OCI-LY1 (cell line): ENCODE data around the gene FAT4.

Experiments
- H2AFZ ChIP-seq: fragments of 200-600 bp; sonication (generic), shearing (Covaris generic); 2 replicates; pipeline ENCODE4 v1.6.0; 2014; ENCODE audit warnings: antibody characterized with exemption, mild to moderate bottlenecking, low read length
- H3F3A ChIP-seq: fragments of 200-600 bp; sonication (generic), shearing (Covaris generic); 2 replicates; pipeline ENCODE4 v1.6.0; 2014; ENCODE audit warnings: mild to moderate bottlenecking, antibody characterized with exemption, low read length, moderate library complexity; ENCODE audit not compliant: insufficient read depth
- H3K27ac ChIP-seq: fragments of 200-600 bp; sonication (generic); 2 replicates; pipeline ENCODE4 v1.5.1; 2014; ENCODE audit warnings: low read length, mixed run types, mild to moderate bottlenecking, low read depth; ENCODE audit not compliant: poor library complexity, severe bottlenecking
- H3K27me3 ChIP-seq: fragments of 200-600 bp; sonication (generic); 2 replicates; pipeline ENCODE4 v1.6.0; 2014; ENCODE audit warnings: antibody characterized with exemption, mild to moderate bottlenecking, low read length, moderate library complexity; ENCODE audit not compliant: insufficient read depth
- H3K36me3 ChIP-seq: fragments of 200-600 bp; sonication (generic); 2 replicates; pipeline ENCODE4 v1.6.1; 2014; ENCODE audit warnings: mild to moderate bottlenecking, antibody characterized with exemption, low read length, moderate library complexity, mixed read lengths; ENCODE audit not compliant: insufficient read depth
- H3K4me1 ChIP-seq: fragments of 200-600 bp; sonication (generic); 2 replicates; pipeline ENCODE4 v1.5.1; 2014; ENCODE audit warnings: mild to moderate bottlenecking, low read length, moderate library complexity; ENCODE audit not compliant: insufficient read depth, severe bottlenecking
- H3K4me2 ChIP-seq: fragments of 200-600 bp; sonication (generic), shearing (Covaris generic); 2 replicates; pipeline ENCODE4 v1.6.1; 2014; ENCODE audit warnings: low read length
- H3K4me3 ChIP-seq: fragments of 200-600 bp; sonication (generic); 2 replicates; pipeline ENCODE4 v1.5.1; 2014; ENCODE audit warnings: low read length, low read depth, mild to moderate bottlenecking, mixed read lengths; ENCODE audit not compliant: poor library complexity, severe bottlenecking
- H3K79me2 ChIP-seq: fragments of 200-600 bp; shearing (Covaris generic); 2 replicates; pipeline ENCODE4 v1.6.1; 2016; ENCODE audit warnings: mixed run types, low read length, mixed read lengths; ENCODE audit not compliant: insufficient read depth
- H3K9ac ChIP-seq: fragments of 200-600 bp; sonication (generic), shearing (Covaris generic); 2 replicates; pipeline ENCODE4 v1.6.1; 2014; ENCODE audit warnings: mild to moderate bottlenecking, low read length, mixed read lengths
- H3K9me2 ChIP-seq: fragments of 200-600 bp; sonication (generic), shearing (Covaris generic); 2 replicates; pipeline ENCODE4 v1.6.1; 2014; ENCODE audit warnings: low read depth, mild to moderate bottlenecking, low read length, mixed read lengths
- H3K9me3 ChIP-seq: fragments of 200-600 bp; shearing (Covaris generic); 2 replicates; pipeline ENCODE4 v1.6.1; 2014; ENCODE audit warnings: low read length, mixed read lengths
- H4K20me1 ChIP-seq: fragments of 200-600 bp; sonication (generic), shearing (Covaris generic); 2 replicates; pipeline ENCODE4 v1.6.0; 2016; ENCODE audit warnings: mild to moderate bottlenecking, low read length; ENCODE audit not compliant: insufficient read depth
- CTCF ChIP-seq: fragments of 200-600 bp; sonication (generic), shearing (Covaris generic); IDR thresholded peaks from 2 replicates; pipeline ENCODE4 v1.5.1; 2017; ENCODE audit warnings: mild to moderate bottlenecking, antibody characterized with exemption, low read length, moderate library complexity, mixed read lengths
- EZH2 ChIP-seq: fragments of 200-600 bp; sonication (generic), shearing (Covaris generic); IDR thresholded peaks from 2 replicates; pipeline ENCODE4 v1.8.0; 2017; ENCODE audit warnings: borderline replicate concordance, mixed run types, mild to moderate bottlenecking, antibody characterized with exemption, low read length, moderate library complexity, mixed read lengths

Gene FAT4

GRCh38 chr4:125338814-125339213 lies 24.1 kb downstream of the FAT4 start:
- Histone ChIP-seq H3K27me3 (no peaks in the 10 kb centered on the region), H3K9me2 (no peaks in the 10 kb centered on the region; the same call in 1 of the 2 replicates), H3F3A (no peaks in the 10 kb centered on the region), H3K27ac (no peak overlapping the region), H3K4me1 (no peaks in the 10 kb centered on the region), H3K4me3 (no peak overlapping the region), H3K9me3 (no peaks in the 10 kb centered on the region), H4K20me1 (no peaks in the 10 kb centered on the region), H3K4me2 (no peak overlapping the region), H2AFZ (no peak overlapping the region), H3K9ac (no peak overlapping the region), H3K36me3 (no peaks in the 10 kb centered on the region), H3K79me2 (no peaks in the 10 kb centered on the region)
- TF ChIP-seq CTCF (no peak), EZH2 (no peak)

DNA sequence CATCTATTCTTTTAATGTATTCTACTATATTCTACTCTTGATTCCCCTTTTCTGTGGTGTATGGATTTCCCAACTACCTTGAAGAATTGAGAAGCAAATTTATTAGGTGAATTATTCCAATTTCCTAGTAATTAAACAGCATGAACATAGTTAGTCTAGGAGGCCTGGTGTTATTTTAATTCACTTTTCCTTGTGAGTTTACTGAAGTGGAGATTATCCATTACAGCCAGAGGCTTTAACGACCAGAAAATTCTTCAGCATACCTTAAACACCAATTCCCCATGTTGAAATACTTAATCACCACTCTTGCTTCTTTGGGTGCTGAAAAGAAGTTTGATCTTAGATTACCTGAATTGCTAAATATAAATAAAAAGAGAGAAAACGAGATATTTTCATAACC lies 29.4 kb downstream of the FAT4 start:
- no peak overlapping the region for H3K4me2 ChIP-seq
- H3K9me2 ChIP-seq = no peaks in the 10 kb centered on the region
- H3F3A ChIP-seq = no peaks in the 10 kb centered on the region
- H3K4me3 ChIP-seq = no peak overlapping the region
- H3K9me3 ChIP-seq = no peaks in the 10 kb centered on the region
- no peaks in the 10 kb centered on the region for H3K27me3 ChIP-seq
- H3K36me3 ChIP-seq = no peaks in the 10 kb centered on the region
- H3K4me1 ChIP-seq = no peaks in the 10 kb centered on the region
- H2AFZ ChIP-seq = no peak overlapping the region
- no peaks in the 10 kb centered on the region for H3K79me2 ChIP-seq
- H3K27ac ChIP-seq = no peak overlapping the region
- no peaks in the 10 kb centered on the region for H4K20me1 ChIP-seq
- TF ChIP-seq CTCF (no peak), EZH2 (no peak)
- H3K9ac ChIP-seq = no peak overlapping the region

- no peaks in the 10 kb centered on the region for H4K20me1 ChIP-seq
- no peak overlapping the region for H3K4me3 ChIP-seq
- no peak overlapping the region for H3K9ac ChIP-seq
- no peaks in the 10 kb centered on the region for H3K9me3 ChIP-seq
- H3K27me3 ChIP-seq = no peaks in the 10 kb centered on the region
- no peaks in the 10 kb centered on the region for H3K9me2 ChIP-seq
- H3K27ac ChIP-seq = no peak overlapping the region
- H3F3A ChIP-seq = no peaks in the 10 kb centered on the region
- H3K36me3 ChIP-seq = no peaks in the 10 kb centered on the region
- TF ChIP-seq EZH2 = no peak
- no peak for TF ChIP-seq CTCF
- H3K4me1 ChIP-seq = no peaks in the 10 kb centered on the region
- H2AFZ ChIP-seq = no peak overlapping the region
- no peak overlapping the region for H3K4me2 ChIP-seq
- no peaks in the 10 kb centered on the region for H3K79me2 ChIP-seq
Observed at GRCh38 chr4:125346616-125347015, 31.9 kb downstream of the FAT4 start.
